ENCODE data around the gene PARP3.
"Not testable (repeated sequence)": the region's sequence is repeated elsewhere in the genome, so short reads cannot be mapped to it uniquely, and the experiment has no call there.

DNA sequence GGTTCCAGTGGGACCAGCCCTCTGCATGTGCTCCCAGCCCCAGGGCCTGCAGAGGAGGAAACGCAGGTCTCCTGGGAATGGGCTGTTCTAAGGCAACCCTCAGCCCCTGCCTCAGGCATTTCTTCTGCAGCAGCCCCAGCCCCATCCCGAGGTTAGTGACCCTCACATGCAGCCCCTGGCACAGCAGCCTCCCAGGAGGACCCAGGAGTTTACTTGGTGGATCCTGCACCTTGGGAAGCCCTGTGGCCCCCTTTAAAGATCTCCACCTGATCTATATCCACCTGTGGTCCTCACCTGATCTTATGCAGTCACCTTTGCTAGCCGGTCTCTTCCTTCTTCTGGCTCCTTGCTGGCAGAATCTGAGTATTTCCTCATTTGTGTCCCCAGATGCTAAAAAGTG, 13.2 kb upstream of the PARP3 start:
- not testable (repeated sequence) for TF ChIP-seq CTCF, POLR2A (IDR thresholded peaks at IDR 0.05)
